Astrocyte (in vitro differentiated cells and primary cell): ENCODE measurements around the gene NKAIN1. TPM values are rescaled to one million over a fixed set of nuclear protein-coding genes. Genes with fewer than 3 reads are reported as not detected.

ENCODE experiments used
- DNase-seq: peaks from one replicate; pipeline ENCODE4 v3.0.0-alpha.2; 2010; ENCODE audit warnings: low read depth
- FAIRE-seq: peaks from 2 replicates; lab custom pipeline; 2011; peaks lifted over from hg19 to GRCh38; lab: Jason Lieb, UNC
- H2AFZ ChIP-seq: 2 replicates; pipeline ENCODE4 v1.6.0; 2012; ENCODE audit warnings: low read depth, low read length, inconsistent platforms
- H3K27ac ChIP-seq: 2 replicates; pipeline ENCODE4 v1.5.1; 2011; ENCODE audit warnings: low read depth, low read length, inconsistent platforms
- H3K27me3 ChIP-seq: 2 replicates; pipeline ENCODE4 v1.6.0; 2011; ENCODE audit warnings: low read length, inconsistent platforms; ENCODE audit not compliant: insufficient read depth
- H3K36me3 ChIP-seq: 2 replicates; pipeline ENCODE4 v1.5.1; 2011; ENCODE audit warnings: low read length, inconsistent platforms; ENCODE audit not compliant: insufficient read depth
- H3K4me1 ChIP-seq: 2 replicates; pipeline ENCODE4 v1.5.1; 2011; ENCODE audit warnings: low read length, inconsistent platforms; ENCODE audit not compliant: insufficient read depth
- H3K4me2 ChIP-seq: 2 replicates; pipeline ENCODE4 v1.6.0; 2012; ENCODE audit warnings: low read length, inconsistent platforms
- H3K4me3 ChIP-seq: 2 replicates; pipeline ENCODE4 v1.5.1; 2011; ENCODE audit warnings: low read depth, mild to moderate bottlenecking, low read length, inconsistent platforms; ENCODE audit not compliant: insufficient read depth
- H3K79me2 ChIP-seq: 2 replicates; pipeline ENCODE4 v1.6.0; 2012; ENCODE audit warnings: mild to moderate bottlenecking, low read length, inconsistent platforms; ENCODE audit not compliant: insufficient read depth
- H3K9ac ChIP-seq: 2 replicates; pipeline ENCODE4 v1.6.0; 2012; ENCODE audit warnings: mild to moderate bottlenecking, low read length, inconsistent platforms
- H3K9me3 ChIP-seq: 2 replicates; pipeline ENCODE4 v1.5.1; 2012; ENCODE audit warnings: low read depth, mild to moderate bottlenecking, low read length, inconsistent platforms; ENCODE audit not compliant: insufficient read depth
- H4K20me1 ChIP-seq: 2 replicates; pipeline ENCODE4 v1.6.0; 2012; ENCODE audit warnings: low read length, inconsistent platforms; ENCODE audit not compliant: insufficient read depth
- H3K27ac Mint-ChIP-seq: one replicate; pipeline ENCODE4 v1.8.0; 2021; ENCODE audit warnings: mild to moderate bottlenecking, mixed read lengths; ENCODE audit not compliant: unreplicated experiment
- H3K27me3 Mint-ChIP-seq: one replicate; pipeline ENCODE4 v1.8.0; 2021; ENCODE audit warnings: low read depth, mixed read lengths; ENCODE audit not compliant: unreplicated experiment
- H3K36me3 Mint-ChIP-seq: one replicate; pipeline ENCODE4 v1.8.0; 2021; ENCODE audit warnings: low read depth, mixed read lengths; ENCODE audit not compliant: unreplicated experiment
- H3K4me1 Mint-ChIP-seq: one replicate; pipeline ENCODE4 v1.8.0; 2021; ENCODE audit warnings: low read depth, mixed read lengths; ENCODE audit not compliant: unreplicated experiment
- H3K4me3 Mint-ChIP-seq: one replicate; pipeline ENCODE4 v1.8.0; 2021; ENCODE audit warnings: mild to moderate bottlenecking, moderate library complexity, mixed read lengths; ENCODE audit not compliant: unreplicated experiment
- H3K9me3 Mint-ChIP-seq: one replicate; pipeline ENCODE4 v1.8.0; 2021; ENCODE audit warnings: mild to moderate bottlenecking, mixed read lengths; ENCODE audit not compliant: unreplicated experiment
- CTCF ChIP-seq: IDR thresholded peaks from 2 replicates; pipeline ENCODE4 v1.5.1; 2011; ENCODE audit warnings: low read depth, mild to moderate bottlenecking, inconsistent platforms, low read length, moderate library complexity; ENCODE audit not compliant: insufficient read depth
- EZH2 ChIP-seq: IDR thresholded peaks from 2 replicates; pipeline ENCODE4 v1.6.1; 2012; ENCODE audit warnings: mild to moderate bottlenecking, low read length, inconsistent platforms; ENCODE audit not compliant: insufficient read depth
- total RNA-seq: library from RNA; stranded (reverse); gene quantifications from 2 replicates; pipeline ENCODE4 v1.2.1, GENCODE V29; 2021

The NKAIN1 gene
- total RNA-seq, 1 donor from 2014 or later: 5.6 TPM

DNA sequence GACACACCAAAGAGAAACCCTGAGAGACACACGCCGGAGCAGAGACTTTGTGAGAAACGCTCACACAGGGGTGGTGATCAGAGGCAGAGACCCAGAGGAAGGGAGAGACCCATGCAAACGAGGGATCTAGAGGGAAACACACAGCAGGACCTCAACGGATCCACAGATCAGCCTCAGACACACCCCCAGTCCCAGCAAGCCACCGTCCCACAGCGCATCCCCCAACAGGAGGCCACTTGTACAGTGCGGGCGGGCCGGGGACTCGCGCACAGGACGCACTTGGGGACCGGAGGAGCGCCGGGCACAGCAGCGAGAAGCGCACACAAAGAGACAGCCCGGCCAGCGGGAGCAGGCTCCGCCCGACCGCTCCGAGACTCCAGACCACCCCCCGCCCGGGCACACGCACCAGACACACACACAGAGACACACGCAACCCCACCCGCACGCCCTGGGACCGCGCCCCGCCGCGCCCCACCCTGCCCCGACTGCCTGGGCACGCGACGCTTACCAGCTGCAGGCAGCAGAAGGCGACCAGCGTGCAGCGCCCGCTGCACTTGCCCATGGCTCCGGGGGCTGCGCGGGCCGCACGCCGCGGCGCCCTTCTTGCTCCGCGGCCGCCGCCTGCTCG lies 587 bp downstream of the NKAIN1 start:
- DNase-seq (no peak), FAIRE-seq (no peak)
- H3K4me1 ChIP-seq: peaks cover 9% of the 10 kb centered on the region
- no peaks in the 10 kb centered on the region for H3K36me3 ChIP-seq
- peaks cover 3% of the 10 kb centered on the region for H3K9me3 Mint-ChIP-seq
- peak overlapping the region; percentile 42 for H3K4me3 ChIP-seq
- no peak overlapping the region for H3K27ac Mint-ChIP-seq
- H3K27me3 Mint-ChIP-seq: peaks cover 52% of the 10 kb centered on the region
- H3K9ac ChIP-seq: no peak overlapping the region
- peaks cover 2% of the 10 kb centered on the region for H3K36me3 Mint-ChIP-seq
- TF ChIP-seq CTCF (no peak), EZH2 (no peak)
- H3K27me3 ChIP-seq: peaks cover 46% of the 10 kb centered on the region
- peak overlapping the region; percentile 95 for H3K4me3 Mint-ChIP-seq
- H3K4me1 Mint-ChIP-seq: peaks cover 12% of the 10 kb centered on the region
- no peaks in the 10 kb centered on the region for H3K79me2 ChIP-seq
- H4K20me1 ChIP-seq: peaks cover 4% of the 10 kb centered on the region
- peak overlapping the region; percentile 60 for H2AFZ ChIP-seq
- no peaks in the 10 kb centered on the region for H3K9me3 ChIP-seq
- H3K4me2 ChIP-seq: peak overlapping the region; percentile 83
- H3K27ac ChIP-seq: no peak overlapping the region

DNA sequence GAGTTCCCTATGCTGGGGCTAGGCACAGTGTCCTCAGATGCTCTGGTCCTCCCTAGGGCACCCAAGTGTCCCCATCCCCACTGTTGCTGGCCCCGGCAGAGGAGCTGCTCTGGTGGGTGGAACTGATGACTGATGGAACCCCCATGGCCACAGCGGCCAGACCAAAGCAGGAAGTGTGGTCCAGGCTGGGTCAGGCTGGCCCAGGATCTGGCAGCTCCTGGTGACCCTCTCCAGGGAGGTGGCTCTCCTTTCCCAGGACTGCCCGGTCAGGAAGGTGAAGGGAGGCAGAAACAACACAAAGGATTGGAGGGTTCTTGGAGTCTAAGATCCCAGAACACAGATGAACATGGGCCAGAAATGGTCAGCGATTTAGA lies 1.1 kb downstream of the NKAIN1 start:
- H3K4me2 ChIP-seq: peak overlapping the region; percentile 83
- no peak for FAIRE-seq
- no peak overlapping the region for H3K27ac Mint-ChIP-seq

More for the DNA sequence above, 1.1 kb downstream of the NKAIN1 start:
- Mint-ChIP-seq H3K4me1 (peaks cover 7% of the 10 kb centered on the region), H3K4me3 (peak overlapping the region; percentile 95), H3K9me3 (peaks cover 3% of the 10 kb centered on the region), H3K27me3 (peaks cover 55% of the 10 kb centered on the region), H3K36me3 (peaks cover 2% of the 10 kb centered on the region)
- H3K79me2 ChIP-seq: no peaks in the 10 kb centered on the region
- H3K27me3 ChIP-seq: peaks cover 46% of the 10 kb centered on the region
- no peak overlapping the region for H3K27ac ChIP-seq
- TF ChIP-seq EZH2 (no peak), CTCF (no peak)
- no peak overlapping the region for H3K4me3 ChIP-seq
- DNase-seq: no peak
- H4K20me1 ChIP-seq: peaks cover 4% of the 10 kb centered on the region
- peaks cover 5% of the 10 kb centered on the region for H3K4me1 ChIP-seq
- peak overlapping the region; percentile 60 for H2AFZ ChIP-seq
- no peaks in the 10 kb centered on the region for H3K9me3 ChIP-seq
- H3K9ac ChIP-seq: no peak overlapping the region
- no peaks in the 10 kb centered on the region for H3K36me3 ChIP-seq
